ENCODE measurements around the gene SUV39H1.
"Not testable (repeated sequence)": the region's sequence is repeated elsewhere in the genome, so short reads cannot be mapped to it uniquely, and the experiment has no call there.

The SUV39H1 gene

DNA sequence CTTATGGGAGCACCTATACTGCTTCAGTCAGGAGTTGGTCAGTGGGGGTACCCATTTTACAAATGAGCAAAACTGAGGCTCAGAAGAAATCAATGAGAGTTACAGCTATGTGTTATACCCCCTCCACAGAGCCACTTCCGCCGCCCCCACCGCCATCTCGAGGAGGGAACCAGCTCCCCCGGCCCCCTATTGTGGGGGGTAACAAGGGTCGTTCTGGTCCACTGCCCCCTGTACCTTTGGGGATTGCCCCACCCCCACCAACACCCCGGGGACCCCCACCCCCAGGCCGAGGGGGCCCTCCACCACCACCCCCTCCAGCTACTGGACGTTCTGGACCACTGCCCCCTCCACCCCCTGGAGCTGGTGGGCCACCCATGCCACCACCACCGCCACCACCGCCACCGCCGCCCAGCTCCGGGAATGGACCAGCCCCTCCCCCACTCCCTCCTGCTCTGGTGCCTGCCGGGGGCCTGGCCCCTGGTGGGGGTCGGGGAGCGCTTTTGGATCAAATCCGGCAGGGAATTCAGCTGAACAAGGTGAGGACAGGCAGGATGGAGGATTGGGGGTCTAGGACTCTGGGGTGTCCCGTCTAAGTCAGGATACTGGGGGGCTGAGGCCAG lies 7.9 kb upstream of the SUV39H1 start:
- no peak for TF ChIP-seq TAF1 (IDR thresholded peaks at IDR 0.05; ENCODE audit: low read depth, low read length)
- no peak for TF ChIP-seq POLR2AphosphoS5 (IDR thresholded peaks at IDR 0.05; ENCODE audit: low read depth, low read length)
- no peak for TF ChIP-seq POLR2A (IDR thresholded peaks at IDR 0.05; ENCODE audit: low read depth, low read length)
- no peak for TF ChIP-seq SPI1 (IDR thresholded peaks at IDR 0.05; ENCODE audit: low read depth, low read length)
- TF ChIP-seq POU2F2 (IDR thresholded peaks at IDR 0.05; ENCODE audit: low read depth, low read length), result no peak
- TF ChIP-seq PAX5 (IDR thresholded peaks at IDR 0.05; ENCODE audit: insufficient read depth, low read length, severe bottlenecking), result no peak
- FAIRE-seq (no peak), DNase-seq (ENCODE audit: insufficient read length, low spot score) (no peak)

DNA sequence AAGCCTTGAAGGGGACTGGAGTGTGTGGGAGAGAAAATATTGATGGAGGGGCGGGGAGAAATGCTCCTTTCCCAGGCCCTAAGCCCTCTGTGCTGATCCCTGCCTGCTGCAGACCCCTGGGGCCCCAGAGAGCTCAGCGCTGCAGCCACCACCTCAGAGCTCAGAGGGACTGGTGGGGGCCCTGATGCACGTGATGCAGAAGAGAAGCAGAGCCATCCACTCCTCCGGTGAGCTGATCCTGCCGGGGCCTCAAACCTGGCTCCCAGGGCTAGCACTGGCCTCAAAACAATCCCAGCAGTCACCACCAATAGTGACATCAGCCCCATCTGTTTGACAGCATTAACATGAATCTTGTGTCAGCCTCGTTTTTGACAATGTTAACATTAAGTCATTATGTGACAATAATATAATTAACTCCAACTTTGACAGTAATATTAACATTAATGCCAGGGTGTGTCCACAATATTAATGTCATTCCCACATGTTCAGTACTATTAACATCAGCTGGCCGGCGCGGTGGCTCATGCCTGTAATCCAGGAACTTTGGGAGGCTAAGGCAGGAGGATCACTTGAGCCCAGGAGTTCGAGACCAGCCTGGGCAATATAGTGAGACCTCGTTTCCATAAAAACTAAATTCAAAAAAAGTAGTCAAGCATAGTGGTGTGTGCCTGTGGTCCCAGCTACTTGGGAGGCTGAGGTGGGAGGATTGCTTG lies 7.2 kb upstream of the SUV39H1 start:
- FAIRE-seq (no peak), DNase-seq (ENCODE audit: insufficient read length, low spot score) (no peak)
- TF ChIP-seq TAF1 (IDR thresholded peaks at IDR 0.05; ENCODE audit: low read depth, low read length) (no peak), POLR2A (IDR thresholded peaks at IDR 0.05; ENCODE audit: low read depth, low read length) (no peak), POU2F2 (IDR thresholded peaks at IDR 0.05; ENCODE audit: low read depth, low read length) (no peak), SPI1 (IDR thresholded peaks at IDR 0.05; ENCODE audit: low read depth, low read length) (no peak), PAX5 (IDR thresholded peaks at IDR 0.05; ENCODE audit: insufficient read depth, low read length, severe bottlenecking) (no peak)

DNA sequence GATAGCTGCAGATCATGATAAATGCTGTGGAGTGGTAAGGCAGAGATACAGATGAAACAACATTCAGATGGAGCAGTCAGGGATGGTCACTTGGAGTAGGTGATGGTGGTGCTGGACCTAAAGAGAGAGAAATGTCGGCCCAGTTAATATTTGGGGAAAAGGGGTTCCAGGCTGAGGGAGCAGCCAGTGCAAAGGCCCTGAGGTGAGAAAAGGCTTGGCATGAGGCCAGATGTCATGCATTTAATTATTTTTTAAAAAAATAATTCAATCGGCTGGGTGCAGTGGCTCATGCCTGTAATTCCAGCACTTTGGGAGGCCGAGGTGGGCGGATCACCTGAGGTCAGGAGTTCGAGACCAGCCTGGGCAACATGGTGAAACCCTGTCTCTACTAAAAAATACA lies 4.8 kb upstream of the SUV39H1 start:
- DNase-seq (ENCODE audit: insufficient read length, low spot score); FAIRE-seq: not testable (repeated sequence)

DNA sequence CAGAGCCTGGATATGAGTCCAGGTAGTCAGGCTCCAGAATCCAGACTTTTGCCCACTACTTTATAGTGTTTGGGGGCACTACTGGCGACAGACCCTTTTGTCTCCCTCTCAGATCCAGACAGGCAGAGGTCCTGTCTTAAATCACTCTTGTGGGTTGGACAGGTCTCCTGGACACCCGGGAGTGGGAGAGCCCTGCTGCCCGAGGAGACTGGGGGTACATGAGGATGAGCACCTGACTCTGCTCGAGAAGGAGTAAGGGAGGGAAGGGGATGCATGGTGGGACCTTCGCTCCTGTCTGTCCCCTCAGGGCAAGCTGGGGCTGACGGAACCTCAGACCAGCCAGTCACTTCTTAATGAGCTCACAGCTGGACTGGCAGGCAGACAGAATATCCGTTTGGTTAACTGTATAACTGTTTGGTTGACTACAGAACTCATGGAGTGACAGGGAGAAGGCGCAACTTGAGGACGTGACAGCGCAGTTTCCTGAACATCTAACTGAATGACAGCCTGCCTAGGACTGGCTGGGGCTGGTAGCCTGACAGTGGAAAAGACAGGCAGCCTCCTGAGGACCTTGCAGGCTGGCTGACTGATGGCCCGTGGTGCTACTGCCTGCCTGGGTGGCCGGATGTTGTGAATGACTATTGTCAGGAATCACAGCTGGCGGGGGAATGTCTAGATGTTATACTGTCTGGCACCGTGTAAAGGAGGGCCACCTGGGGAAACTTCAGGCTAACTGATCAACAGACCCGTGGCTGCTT lies 1.6 kb upstream of the SUV39H1 start:
- TF ChIP-seq POLR2AphosphoS5 (IDR thresholded peaks at IDR 0.05; ENCODE audit: low read depth, low read length) (no peak), TAF1 (IDR thresholded peaks at IDR 0.05; ENCODE audit: low read depth, low read length) (no peak), POU2F2 (IDR thresholded peaks at IDR 0.05; ENCODE audit: low read depth, low read length) (no peak), PAX5 (IDR thresholded peaks at IDR 0.05; ENCODE audit: insufficient read depth, low read length, severe bottlenecking) (no peak), POLR2A (IDR thresholded peaks at IDR 0.05; ENCODE audit: low read depth, low read length) (no peak), SPI1 (IDR thresholded peaks at IDR 0.05; ENCODE audit: low read depth, low read length) (no peak)
- FAIRE-seq (peak; percentile 88), DNase-seq (ENCODE audit: insufficient read length, low spot score) (no peak)

DNA sequence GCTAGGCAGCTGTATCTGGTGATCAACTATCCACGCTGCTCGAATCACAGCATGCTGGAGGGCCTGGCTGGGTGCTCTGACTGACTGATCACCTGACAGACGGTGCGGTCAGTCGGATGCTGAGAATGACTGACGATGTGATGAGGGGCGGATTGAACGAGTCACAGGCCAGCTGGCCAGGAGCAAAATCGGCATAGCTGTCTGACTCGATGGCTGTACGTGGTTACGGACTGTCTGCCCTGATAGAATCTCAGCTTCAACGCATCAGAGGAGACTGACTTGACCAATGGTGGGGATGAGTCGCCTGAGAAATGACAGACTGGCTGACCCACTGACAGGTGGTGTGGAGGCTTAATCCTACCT lies 1.0 kb upstream of the SUV39H1 start:
- TF ChIP-seq TAF1 (IDR thresholded peaks at IDR 0.05; ENCODE audit: low read depth, low read length) (no peak), SPI1 (IDR thresholded peaks at IDR 0.05; ENCODE audit: low read depth, low read length) (no peak), POLR2A (IDR thresholded peaks at IDR 0.05; ENCODE audit: low read depth, low read length) (no peak), PAX5 (IDR thresholded peaks at IDR 0.05; ENCODE audit: insufficient read depth, low read length, severe bottlenecking) (no peak), POLR2AphosphoS5 (IDR thresholded peaks at IDR 0.05; ENCODE audit: low read depth, low read length) (no peak), POU2F2 (IDR thresholded peaks at IDR 0.05; ENCODE audit: low read depth, low read length) (no peak)
- DNase-seq (ENCODE audit: insufficient read length, low spot score) (no peak), FAIRE-seq (no peak)

DNA sequence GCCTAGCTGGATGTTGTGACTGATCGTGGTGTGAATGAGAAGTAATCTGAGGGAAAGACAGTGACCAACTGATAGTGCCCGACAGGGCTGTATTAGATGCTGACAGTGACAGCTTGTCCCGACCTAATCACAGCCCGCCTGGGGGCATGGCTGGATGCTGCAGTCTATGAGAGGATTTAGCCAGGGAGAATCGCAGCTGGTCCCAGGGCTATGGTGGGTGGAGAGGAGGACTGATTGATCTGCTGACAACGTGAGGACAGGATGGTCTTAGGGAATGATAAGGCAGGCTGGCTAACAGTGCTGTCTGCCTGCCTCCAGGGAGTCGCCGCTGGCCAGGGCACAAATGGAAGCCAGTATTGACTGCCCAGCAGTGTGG lies 621 bp upstream of the SUV39H1 start:
- no peak for FAIRE-seq

DNA sequence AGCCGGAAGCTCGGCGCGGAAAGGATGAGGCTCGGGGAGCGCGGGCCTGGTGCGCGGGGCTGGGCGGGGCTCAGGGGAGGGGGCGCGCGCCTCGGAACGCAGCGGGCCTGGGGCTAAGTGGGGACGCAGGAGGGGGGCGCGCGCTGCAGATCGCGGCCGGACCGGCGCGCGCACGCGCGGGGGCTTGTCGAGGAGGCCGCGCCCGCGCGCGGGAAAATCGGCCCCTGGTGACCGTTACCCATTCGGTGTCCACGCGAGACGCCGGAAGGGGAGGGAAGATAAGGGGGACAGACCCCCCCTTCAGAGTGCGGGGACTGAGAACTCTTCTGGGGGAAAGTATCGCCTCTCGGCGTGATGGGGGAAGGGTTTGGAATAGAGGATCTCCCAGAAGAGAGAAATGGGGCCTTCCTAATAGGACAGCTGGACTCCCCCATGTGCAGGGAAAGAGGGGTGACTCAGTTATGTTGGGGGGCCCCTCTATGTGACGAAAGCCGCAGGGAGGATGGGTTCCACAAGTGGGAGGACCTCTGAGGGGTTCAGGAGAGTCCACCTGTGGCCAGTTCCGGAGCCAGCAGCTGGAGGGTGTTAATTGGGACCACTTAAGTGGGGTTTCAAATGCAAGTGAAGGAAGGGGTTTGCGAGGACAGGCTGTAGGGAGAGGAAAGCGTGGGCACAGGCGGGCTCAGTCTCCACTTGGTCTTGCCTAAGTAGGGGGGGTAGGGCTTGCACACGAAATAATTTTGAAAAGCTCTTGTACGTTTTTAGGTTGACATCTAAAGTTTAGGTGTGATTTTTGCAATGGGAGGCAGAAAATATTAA lies 584 bp downstream of the SUV39H1 start:
- TF ChIP-seq SPI1 (IDR thresholded peaks at IDR 0.05; ENCODE audit: low read depth, low read length), result no peak
- TF ChIP-seq POU2F2 (IDR thresholded peaks at IDR 0.05; ENCODE audit: low read depth, low read length), result no peak
- TF ChIP-seq POLR2AphosphoS5 (IDR thresholded peaks at IDR 0.05; ENCODE audit: low read depth, low read length), result no peak
- TF ChIP-seq TAF1 (IDR thresholded peaks at IDR 0.05; ENCODE audit: low read depth, low read length), result no peak
- TF ChIP-seq POLR2A (IDR thresholded peaks at IDR 0.05; ENCODE audit: low read depth, low read length), result no peak; the same call in 1 of the 2 replicates
- TF ChIP-seq PAX5 (IDR thresholded peaks at IDR 0.05; ENCODE audit: insufficient read depth, low read length, severe bottlenecking), result no peak
- FAIRE-seq, result peak; percentile 70
- DNase-seq (ENCODE audit: insufficient read length, low spot score), result no peak

More for the DNA sequence above, 621 bp upstream of the SUV39H1 start:
- no peak for TF ChIP-seq POLR2AphosphoS5 (IDR thresholded peaks at IDR 0.05; ENCODE audit: low read depth, low read length)
- no peak for TF ChIP-seq PAX5 (IDR thresholded peaks at IDR 0.05; ENCODE audit: insufficient read depth, low read length, severe bottlenecking)
- no peak for TF ChIP-seq POLR2A (IDR thresholded peaks at IDR 0.05; ENCODE audit: low read depth, low read length)
- TF ChIP-seq SPI1 (IDR thresholded peaks at IDR 0.05; ENCODE audit: low read depth, low read length), result no peak
- no peak for TF ChIP-seq TAF1 (IDR thresholded peaks at IDR 0.05; ENCODE audit: low read depth, low read length)
- TF ChIP-seq POU2F2 (IDR thresholded peaks at IDR 0.05; ENCODE audit: low read depth, low read length), result no peak
- no peak for DNase-seq (ENCODE audit: insufficient read length, low spot score)

DNA sequence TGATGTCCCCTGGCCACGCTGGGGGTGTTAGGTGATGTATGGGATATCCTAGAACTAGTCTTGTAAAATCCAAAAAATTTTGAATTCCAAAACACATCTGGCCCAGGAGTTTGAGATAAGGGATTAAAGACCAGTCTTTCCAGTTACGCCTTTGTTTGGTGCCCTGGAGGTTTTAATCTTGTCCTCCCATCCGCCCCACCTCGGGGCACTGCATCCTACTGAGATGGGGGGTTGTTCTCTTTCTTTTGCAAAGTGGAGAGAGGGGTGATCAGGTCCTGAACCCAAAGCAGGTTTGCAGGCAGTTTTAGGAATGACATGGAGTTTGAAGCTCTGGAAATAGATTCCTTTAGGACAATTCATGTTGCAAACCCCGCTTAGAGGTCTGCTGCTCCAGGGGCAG lies 1.8 kb downstream of the SUV39H1 start:
- no peak for DNase-seq (ENCODE audit: insufficient read length, low spot score)
- no peak for FAIRE-seq
- no peak for TF ChIP-seq SPI1 (IDR thresholded peaks at IDR 0.05; ENCODE audit: low read depth, low read length)
- TF ChIP-seq POU2F2 (IDR thresholded peaks at IDR 0.05; ENCODE audit: low read depth, low read length), result no peak
- no peak for TF ChIP-seq POLR2A (IDR thresholded peaks at IDR 0.05; ENCODE audit: low read depth, low read length)
- no peak for TF ChIP-seq PAX5 (IDR thresholded peaks at IDR 0.05; ENCODE audit: insufficient read depth, low read length, severe bottlenecking)
- no peak for TF ChIP-seq POLR2AphosphoS5 (IDR thresholded peaks at IDR 0.05; ENCODE audit: low read depth, low read length)
- TF ChIP-seq TAF1 (IDR thresholded peaks at IDR 0.05; ENCODE audit: low read depth, low read length), result no peak

DNA sequence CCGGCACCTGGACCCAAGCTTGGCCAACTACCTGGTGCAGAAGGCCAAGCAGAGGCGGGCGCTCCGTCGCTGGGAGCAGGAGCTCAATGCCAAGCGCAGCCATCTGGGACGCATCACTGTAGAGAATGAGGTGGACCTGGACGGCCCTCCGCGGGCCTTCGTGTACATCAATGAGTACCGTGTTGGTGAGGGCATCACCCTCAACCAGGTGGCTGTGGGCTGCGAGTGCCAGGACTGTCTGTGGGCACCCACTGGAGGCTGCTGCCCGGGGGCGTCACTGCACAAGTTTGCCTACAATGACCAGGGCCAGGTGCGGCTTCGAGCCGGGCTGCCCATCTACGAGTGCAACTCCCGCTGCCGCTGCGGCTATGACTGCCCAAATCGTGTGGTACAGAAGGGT lies 3.7 kb downstream of the SUV39H1 start:
- DNase-seq (ENCODE audit: insufficient read length, low spot score), result no peak
- TF ChIP-seq SPI1 (IDR thresholded peaks at IDR 0.05; ENCODE audit: low read depth, low read length), result no peak
- TF ChIP-seq POLR2A (IDR thresholded peaks at IDR 0.05; ENCODE audit: low read depth, low read length), result no peak
- no peak for TF ChIP-seq POLR2AphosphoS5 (IDR thresholded peaks at IDR 0.05; ENCODE audit: low read depth, low read length)
- no peak for TF ChIP-seq TAF1 (IDR thresholded peaks at IDR 0.05; ENCODE audit: low read depth, low read length)
- TF ChIP-seq PAX5 (IDR thresholded peaks at IDR 0.05; ENCODE audit: insufficient read depth, low read length, severe bottlenecking), result no peak
- TF ChIP-seq POU2F2 (IDR thresholded peaks at IDR 0.05; ENCODE audit: low read depth, low read length), result no peak

More for the DNA sequence above, 3.7 kb downstream of the SUV39H1 start:
- FAIRE-seq, result no peak
